Neutrophil (primary cell): Measurements from ENCODE around the gene CSNK1D.

Experiments used
- H3K27ac ChIP-seq: fragments of 200-600 bp; sonication (generic); 2 replicates; pipeline ENCODE4 v1.5.1; 2016; ENCODE audit warnings: mild to moderate bottlenecking, moderate library complexity
- H3K27me3 ChIP-seq: fragments of 200-600 bp; sonication (generic); 2 replicates; pipeline ENCODE4 v1.6.0; 2016; ENCODE audit warnings: mild to moderate bottlenecking
- H3K36me3 ChIP-seq: fragments of 200-600 bp; sonication (generic); 2 replicates; pipeline ENCODE4 v1.5.1; 2017
- H3K4me1 ChIP-seq, 2 experiments: fragments of 200-600 bp in 1 of 2; sonication (generic) in 1 of 2; 1 replicate in 1 of 2; 2 replicates in 1 of 2; pipeline versions ENCODE4 v1.5.1 to v1.6.1; 2013 to 2016; ENCODE audit warnings: low read depth in 1 of 2, low read length in 1 of 2, mild to moderate bottlenecking in 1 of 2, moderate library complexity in 1 of 2; ENCODE audit not compliant: control insufficient read depth in 1 of 2, insufficient read depth in 1 of 2
- H3K4me3 ChIP-seq, 2 experiments: fragments of 200-600 bp in 1 of 2; sonication (generic) in 1 of 2; 1 replicate in 1 of 2; 2 replicates in 1 of 2; pipeline ENCODE4 v1.5.1; 2013 to 2016; ENCODE audit warnings: low read depth in 1 of 2, low read length in 1 of 2, mild to moderate bottlenecking in 1 of 2, moderate library complexity in 1 of 2
- H3K9me3 ChIP-seq: fragments of 200-600 bp; sonication (generic); 2 replicates; pipeline ENCODE4 v1.5.1; 2016
- TF ChIP-seq, protein P1 (sequence below): fragments of 200-600 bp; sonication (generic); IDR thresholded peaks from 2 replicates; pipeline ENCODE4 v1.5.1; 2016; ENCODE audit warnings: antibody characterized with exemption

Gene CSNK1D

DNA sequence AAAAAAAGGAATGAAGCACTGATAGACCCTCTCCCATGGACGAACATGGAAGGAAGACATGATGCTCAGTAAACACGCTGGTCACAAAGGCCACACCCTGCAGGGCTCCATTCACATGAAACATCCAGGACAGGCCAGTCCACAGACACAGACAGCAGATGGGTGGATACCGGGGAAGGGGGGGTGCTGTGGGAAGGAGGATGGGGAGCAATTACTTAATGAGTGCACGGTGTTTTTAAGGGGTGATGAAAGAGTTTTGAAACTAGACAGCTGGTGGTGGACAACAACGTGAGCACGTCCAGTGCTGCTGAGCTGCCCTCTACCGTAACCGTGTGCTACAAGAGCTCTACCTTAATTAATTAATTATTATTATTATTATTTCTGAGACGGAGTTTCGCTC is 50.7 kb downstream of the CSNK1D start:
- TF ChIP-seq, protein P1, sequence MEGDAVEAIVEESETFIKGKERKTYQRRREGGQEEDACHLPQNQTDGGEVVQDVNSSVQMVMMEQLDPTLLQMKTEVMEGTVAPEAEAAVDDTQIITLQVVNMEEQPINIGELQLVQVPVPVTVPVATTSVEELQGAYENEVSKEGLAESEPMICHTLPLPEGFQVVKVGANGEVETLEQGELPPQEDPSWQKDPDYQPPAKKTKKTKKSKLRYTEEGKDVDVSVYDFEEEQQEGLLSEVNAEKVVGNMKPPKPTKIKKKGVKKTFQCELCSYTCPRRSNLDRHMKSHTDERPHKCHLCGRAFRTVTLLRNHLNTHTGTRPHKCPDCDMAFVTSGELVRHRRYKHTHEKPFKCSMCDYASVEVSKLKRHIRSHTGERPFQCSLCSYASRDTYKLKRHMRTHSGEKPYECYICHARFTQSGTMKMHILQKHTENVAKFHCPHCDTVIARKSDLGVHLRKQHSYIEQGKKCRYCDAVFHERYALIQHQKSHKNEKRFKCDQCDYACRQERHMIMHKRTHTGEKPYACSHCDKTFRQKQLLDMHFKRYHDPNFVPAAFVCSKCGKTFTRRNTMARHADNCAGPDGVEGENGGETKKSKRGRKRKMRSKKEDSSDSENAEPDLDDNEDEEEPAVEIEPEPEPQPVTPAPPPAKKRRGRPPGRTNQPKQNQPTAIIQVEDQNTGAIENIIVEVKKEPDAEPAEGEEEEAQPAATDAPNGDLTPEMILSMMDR, result no peak
- Histone ChIP-seq H3K27me3 (no peaks in the 10 kb centered on the region), H3K36me3 (no peaks in the 10 kb centered on the region), H3K4me1 (peaks cover 97% of the 10 kb centered on the region in 2 experiments), H3K9me3 (no peaks in the 10 kb centered on the region), H3K27ac (peak overlapping the region; percentile 100), H3K4me3 (peak overlapping the region; percentile 23 to 41)

DNA sequence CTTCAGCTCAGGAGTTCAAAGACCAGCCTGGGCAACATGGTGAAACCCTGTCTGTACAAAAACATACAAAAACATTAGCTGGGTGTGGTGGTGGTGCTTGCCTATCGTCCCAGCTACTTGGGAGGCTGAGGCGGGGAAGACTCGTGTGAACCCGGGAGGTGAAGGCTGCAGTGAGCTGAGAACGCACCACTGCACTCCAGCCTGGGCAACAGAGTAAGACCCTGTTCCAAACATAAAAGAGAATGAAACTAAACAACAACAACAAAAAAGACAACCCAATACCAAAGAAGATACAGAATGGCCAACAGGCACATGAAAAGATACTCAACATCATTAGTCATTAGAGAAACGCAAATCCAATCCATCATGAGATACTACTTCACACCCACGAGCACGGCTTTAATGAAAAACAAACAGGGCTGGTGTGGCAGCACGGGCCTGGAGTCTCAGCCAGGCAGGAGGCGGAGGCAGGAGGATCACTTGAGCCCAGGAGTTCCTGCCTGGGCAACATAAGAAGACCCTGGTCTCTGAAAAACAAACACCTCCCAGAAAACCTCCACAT is 52.1 kb downstream of the CSNK1D start:
- H3K27me3 ChIP-seq, result no peaks in the 10 kb centered on the region
- no peaks in the 10 kb centered on the region for H3K36me3 ChIP-seq
- H3K4me3 ChIP-seq, result peak overlapping the region; percentile 12 to 41
- H3K9me3 ChIP-seq, result no peaks in the 10 kb centered on the region
- H3K4me1 ChIP-seq, result peaks cover 95% of the 10 kb centered on the region in 2 experiments
- H3K27ac ChIP-seq, result peak overlapping the region; percentile 100
- TF ChIP-seq, protein P1, result no peak

- Histone ChIP-seq H3K27me3 (no peaks in the 10 kb centered on the region), H3K4me1 (peaks cover 94 to 95% of the 10 kb centered on the region in 2 experiments), H3K27ac (peak overlapping the region; percentile 100), H3K4me3 (peak overlapping the region; percentile 66 to 84), H3K9me3 (no peaks in the 10 kb centered on the region), H3K36me3 (no peaks in the 10 kb centered on the region)
- TF ChIP-seq, protein P1, result no peak
Observed at GRCh38 chr17:82219753-82220709, 53.5 kb downstream of the CSNK1D start.

DNA sequence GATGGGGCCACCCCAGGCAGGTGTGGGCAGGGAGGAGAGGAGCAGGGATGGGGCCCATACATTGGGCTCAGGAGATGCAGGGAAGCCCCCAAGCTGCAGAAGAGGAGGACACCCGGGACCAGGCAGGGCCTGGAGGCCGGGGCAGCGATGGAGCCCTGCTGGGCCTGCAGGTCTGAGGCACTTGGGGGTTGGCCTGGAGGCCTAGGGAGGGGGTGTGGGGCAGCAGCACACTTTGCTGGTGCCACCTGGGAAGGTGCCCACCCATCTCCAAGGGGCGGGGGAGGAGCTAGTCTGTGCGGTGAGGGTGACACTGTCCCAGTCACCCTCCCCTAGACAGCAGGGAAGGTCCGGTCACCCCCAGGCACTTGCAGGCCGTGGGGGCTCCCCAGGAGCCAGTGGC is 54.4 kb downstream of the CSNK1D start:
- H3K4me1 ChIP-seq, result peaks cover 97 to 98% of the 10 kb centered on the region in 2 experiments
- no peaks in the 10 kb centered on the region for H3K9me3 ChIP-seq
- H3K4me3 ChIP-seq, result peak overlapping the region; percentile 66 to 84
- peak overlapping the region; percentile 100 for H3K27ac ChIP-seq
- TF ChIP-seq, protein P1, result no peak
- no peaks in the 10 kb centered on the region for H3K27me3 ChIP-seq
- no peaks in the 10 kb centered on the region for H3K36me3 ChIP-seq

- H3K4me1 ChIP-seq, result peaks cover 96 to 98% of the 10 kb centered on the region in 2 experiments
- H3K27ac ChIP-seq, result peak overlapping the region; percentile 100
Observed at GRCh38 chr17:82218349-82219075, 55.0 kb downstream of the CSNK1D start.

More at GRCh38 chr17:82218349-82219075, 55.0 kb downstream of the CSNK1D start:
- TF ChIP-seq, protein P1, result no peak
- no peaks in the 10 kb centered on the region for H3K9me3 ChIP-seq
- H3K36me3 ChIP-seq, result no peaks in the 10 kb centered on the region
- no peaks in the 10 kb centered on the region for H3K27me3 ChIP-seq
- H3K4me3 ChIP-seq, result peak overlapping the region; percentile 66 to 84
